Stimulated activated CD4-positive, alpha-beta T cell treated with anti-CD3 and anti-CD28 coated beads, Interleukin-12 subunit alpha, Interleukin-12 subunit beta, amount 100 ng/mL, for 48 hours (primary cell): ENCODE measurements around the gene JAG1.

Experiments used
- DNase-seq, 3 donors: peaks; one replicate each; pipeline ENCODE4 v3.0.0-alpha.2; 2020; ENCODE audit warnings: low read depth in 2 of 3, low spot score in 1 of 3

Gene JAG1

GRCh38 chr20:10673842-10674683 is at the start of gene JAG1:
TSS of gene JAG1 (minus strand) at chr20:10673999. CDS start at chr20:10673530, 469 bp downstream.
- DNase-seq: peak; percentile 47 to 67 (median 62)

DNA sequence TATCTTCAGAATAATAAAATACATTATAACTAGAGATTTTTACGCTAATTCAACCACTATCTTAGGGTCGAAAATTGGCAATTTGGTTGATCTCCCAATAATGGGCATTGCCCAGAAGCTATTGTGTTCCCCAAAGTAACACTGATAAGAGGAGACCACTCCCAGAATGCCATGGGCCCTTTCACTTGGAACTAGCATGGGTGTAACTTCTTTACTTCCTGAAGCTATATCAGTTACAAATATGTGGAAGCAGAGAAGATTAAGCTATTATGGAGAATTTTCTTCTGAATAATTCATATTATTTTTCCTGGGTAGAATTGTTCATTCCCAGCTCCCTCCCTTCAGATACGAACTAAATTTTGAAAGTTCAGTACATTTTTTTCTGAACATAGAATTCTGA is 48.2 kb upstream of the JAG1 start:
- no peak for DNase-seq

- DNase-seq: no peak
Observed at GRCh38 chr20:10721137-10721896, 47.5 kb upstream of the JAG1 start.

- no peak for DNase-seq
Observed at GRCh38 chr20:10720565-10720964, 46.8 kb upstream of the JAG1 start.

GRCh38 chr20:10719740-10720385 is 46.1 kb upstream of the JAG1 start:
- no peak for DNase-seq

DNA sequence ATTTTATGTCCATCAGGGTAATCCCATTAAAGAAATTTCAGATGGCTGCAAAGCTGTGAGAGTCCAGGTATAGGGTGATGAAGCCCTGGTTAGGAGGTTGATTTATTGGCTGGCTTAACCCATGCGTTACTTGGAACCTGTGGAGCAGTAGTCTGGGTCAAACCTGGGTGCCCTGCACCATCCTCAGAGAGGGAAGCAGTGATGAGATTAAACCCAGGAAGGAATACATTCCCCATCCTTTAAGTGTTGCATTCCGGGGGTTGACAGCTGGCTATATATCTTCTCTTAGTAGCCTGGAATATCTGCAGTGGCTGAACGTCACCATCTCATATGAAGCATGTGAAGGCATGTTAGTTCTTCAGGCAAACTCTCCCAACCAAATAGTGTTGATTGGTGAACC is 44.9 kb upstream of the JAG1 start:
- no peak for DNase-seq

GRCh38 chr20:10716855-10717254 is 43.1 kb upstream of the JAG1 start:
- no peak for DNase-seq

DNA sequence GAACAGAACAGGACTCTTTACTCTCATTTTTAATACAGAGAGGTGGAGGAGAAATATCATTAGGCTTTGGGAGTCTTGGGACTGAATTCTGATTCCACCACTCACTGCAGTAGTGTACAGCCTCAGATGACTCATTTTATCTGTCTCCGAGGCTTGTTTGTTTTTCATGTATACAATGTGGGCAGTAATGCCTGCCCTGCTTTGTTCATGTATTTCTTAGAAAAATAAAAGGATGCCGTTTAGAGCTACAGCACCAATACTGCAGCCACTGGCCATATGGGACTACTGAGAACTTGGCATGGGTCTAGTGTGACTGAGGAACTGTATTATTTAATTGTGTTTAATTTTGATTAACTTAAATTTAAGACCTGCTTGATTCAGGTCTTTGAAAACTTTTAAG is 41.2 kb upstream of the JAG1 start:
- DNase-seq: no peak

GRCh38 chr20:10714236-10714975 is 40.6 kb upstream of the JAG1 start:
- DNase-seq: no peak

- no peak for DNase-seq
Observed at GRCh38 chr20:10713161-10713560, 39.4 kb upstream of the JAG1 start.

- DNase-seq: no peak
Observed at GRCh38 chr20:10711903-10712451, 38.2 kb upstream of the JAG1 start.

GRCh38 chr20:10710991-10711775 is 37.4 kb upstream of the JAG1 start:
- DNase-seq: no peak

GRCh38 chr20:10709916-10710315 is 36.1 kb upstream of the JAG1 start:
- no peak for DNase-seq

- no peak for DNase-seq
Observed at GRCh38 chr20:10708351-10709185, 34.8 kb upstream of the JAG1 start.

GRCh38 chr20:10707791-10708190 is 34.0 kb upstream of the JAG1 start:
- no peak for DNase-seq

- DNase-seq: no peak
Observed at GRCh38 chr20:10707068-10707467, 33.3 kb upstream of the JAG1 start.

GRCh38 chr20:10706460-10706811 is 32.6 kb upstream of the JAG1 start:
- DNase-seq: no peak

- no peak for DNase-seq
Observed at GRCh38 chr20:10705801-10706459, 32.1 kb upstream of the JAG1 start.

DNA sequence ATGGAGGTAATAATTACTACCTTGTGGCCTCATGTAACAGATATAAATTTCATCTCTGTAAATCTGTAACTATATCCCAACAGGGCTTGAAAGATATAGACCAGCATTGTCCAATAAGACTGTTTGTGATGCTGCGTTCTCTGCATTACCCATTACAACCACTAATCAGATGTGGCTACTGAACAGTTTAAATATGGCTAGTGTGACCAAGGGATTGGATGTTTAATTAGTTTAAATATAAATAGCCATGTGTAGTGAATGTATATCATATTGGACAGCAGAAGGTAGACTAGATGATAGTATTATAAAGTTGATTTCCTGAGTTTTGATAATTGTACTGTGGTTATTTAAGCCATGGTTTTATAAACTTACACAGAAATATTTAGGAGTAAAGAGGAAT is 27.8 kb upstream of the JAG1 start:
- DNase-seq: no peak
